ENCODE data around the gene HOMER3. TPM values are rescaled to one million over a fixed set of nuclear protein-coding genes. Genes with fewer than 3 reads are reported as not detected.
"Not testable (repeated sequence)": the region's sequence is repeated elsewhere in the genome, so short reads cannot be mapped to it uniquely, and the experiment has no call there.

The HOMER3 gene
- total and polyA plus RNA-seq, 2 donors: 10.1 to 34.0 TPM

DNA sequence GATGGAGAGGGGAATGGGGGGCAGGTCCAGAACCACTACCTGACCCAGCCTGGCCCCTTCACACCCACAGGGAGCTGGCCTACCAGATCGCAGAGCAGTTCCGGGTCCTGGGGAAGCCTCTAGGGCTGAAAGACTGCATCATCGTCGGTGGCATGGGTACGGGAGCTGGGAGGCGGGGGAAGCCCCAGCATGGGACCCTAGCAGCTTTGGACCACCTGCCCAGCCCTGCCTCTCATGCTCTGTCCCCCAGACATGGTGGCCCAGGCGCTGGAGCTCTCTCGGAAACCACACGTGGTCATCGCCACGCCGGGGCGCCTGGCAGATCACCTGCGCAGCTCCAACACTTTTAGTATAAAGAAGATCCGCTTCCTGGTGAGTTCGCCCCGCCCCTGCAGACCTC lies 19.4 kb downstream of the HOMER3 start:
- no peak overlapping the region for H3K27ac ChIP-seq (ENCODE audit: low read depth in 1 of 2, low read length in 1 of 2)
- H3K4me3 ChIP-seq (ENCODE audit: low read length in 2 of 2): no peak overlapping the region
- no peak for DNase-seq (ENCODE audit: low read depth in 6 of 9, low spot score in 9 of 9)
- peaks cover 15 to 24% of the 10 kb centered on the region in 2 donors for H3K4me1 ChIP-seq (ENCODE audit: control insufficient read depth in 2 of 2, insufficient read depth in 2 of 2, low read length in 2 of 2)
- WGBS: 99% methylated on average over 17 of the region's 17 CpGs
- no peaks in the 10 kb centered on the region for H3K9me3 ChIP-seq (ENCODE audit: control insufficient read depth in 2 of 2, insufficient read depth in 1 of 2, low read length in 1 of 2)
- H3K27me3 ChIP-seq (ENCODE audit: control insufficient read depth in 2 of 2, insufficient read depth in 1 of 2, low read length in 1 of 2): no peaks in the 10 kb centered on the region
- peaks cover 48 to 52% of the 10 kb centered on the region in 2 donors for H3K36me3 ChIP-seq (ENCODE audit: control insufficient read depth in 2 of 2, insufficient read depth in 2 of 2, low read length in 1 of 2)

DNA sequence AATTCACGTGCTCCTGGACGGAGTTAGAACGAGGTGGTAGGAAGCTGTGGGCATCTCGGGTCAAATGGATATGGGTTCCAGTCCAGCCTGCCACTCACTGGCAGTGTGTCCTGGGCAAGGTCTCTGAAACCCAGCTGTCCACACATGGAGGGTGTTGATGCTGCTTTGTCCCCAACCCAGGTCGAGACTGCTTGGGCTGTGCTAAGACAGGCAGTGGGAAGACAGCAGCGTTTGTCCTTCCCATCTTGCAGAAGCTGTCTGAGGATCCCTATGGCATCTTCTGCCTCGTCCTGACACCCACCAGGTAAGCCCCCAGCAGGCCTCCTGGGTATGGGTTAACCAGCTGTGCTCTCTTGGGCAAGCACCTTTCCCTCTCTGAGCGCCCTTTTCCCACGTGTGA lies 20.6 kb downstream of the HOMER3 start:
- 80% methylated on average over 9 of the region's 9 CpGs for WGBS
- H3K27ac ChIP-seq (ENCODE audit: low read depth in 1 of 2, low read length in 1 of 2): no peak overlapping the region
- peak overlapping the region; percentile 74 to 93 for H3K4me3 ChIP-seq (ENCODE audit: low read length in 2 of 2)
- DNase-seq (ENCODE audit: low read depth in 6 of 9, low spot score in 9 of 9): no peak
- H3K36me3 ChIP-seq (ENCODE audit: control insufficient read depth in 2 of 2, insufficient read depth in 2 of 2, low read length in 1 of 2): peaks cover 44% of the 10 kb centered on the region in 2 donors
- no peaks in the 10 kb centered on the region for H3K27me3 ChIP-seq (ENCODE audit: control insufficient read depth in 2 of 2, insufficient read depth in 1 of 2, low read length in 1 of 2)
- H3K4me1 ChIP-seq (ENCODE audit: control insufficient read depth in 2 of 2, insufficient read depth in 2 of 2, low read length in 2 of 2): peaks cover 15 to 26% of the 10 kb centered on the region in 2 donors
- no peaks in the 10 kb centered on the region for H3K9me3 ChIP-seq (ENCODE audit: control insufficient read depth in 2 of 2, insufficient read depth in 1 of 2, low read length in 1 of 2)

DNA sequence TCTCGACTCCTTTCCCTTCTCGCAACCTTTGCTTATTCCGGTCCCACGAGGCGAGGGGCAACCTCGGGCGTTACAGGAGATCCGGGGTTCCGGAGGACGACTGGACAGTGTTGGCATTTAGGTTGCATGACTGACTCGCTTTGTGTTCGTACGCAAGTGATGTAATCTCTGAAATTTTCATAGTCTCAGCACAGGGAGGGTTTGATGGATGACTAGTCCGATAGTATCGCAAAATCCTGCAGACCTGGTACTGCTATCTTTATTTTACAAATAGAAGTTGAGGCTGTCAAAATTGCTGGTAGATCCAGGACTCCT lies 21.2 kb downstream of the HOMER3 start:
- Histone ChIP-seq H3K27ac (ENCODE audit: low read depth in 1 of 2, low read length in 1 of 2) (peak overlapping the region; percentile 15 to 79), H3K36me3 (ENCODE audit: control insufficient read depth in 2 of 2, insufficient read depth in 2 of 2, low read length in 1 of 2) (peaks cover 44 to 47% of the 10 kb centered on the region in 2 donors), H3K27me3 (ENCODE audit: control insufficient read depth in 2 of 2, insufficient read depth in 1 of 2, low read length in 1 of 2) (no peaks in the 10 kb centered on the region), H3K9me3 (ENCODE audit: control insufficient read depth in 2 of 2, insufficient read depth in 1 of 2, low read length in 1 of 2) (no peaks in the 10 kb centered on the region), H3K4me3 (ENCODE audit: low read length in 2 of 2) (peak overlapping the region; percentile 74 to 93), H3K4me1 (ENCODE audit: control insufficient read depth in 2 of 2, insufficient read depth in 2 of 2, low read length in 2 of 2) (peaks cover 15 to 26% of the 10 kb centered on the region in 2 donors)
- under 1% methylated on average over 15 of the region's 15 CpGs for WGBS
- no peak for DNase-seq (ENCODE audit: low read depth in 6 of 9, low spot score in 9 of 9)

DNA sequence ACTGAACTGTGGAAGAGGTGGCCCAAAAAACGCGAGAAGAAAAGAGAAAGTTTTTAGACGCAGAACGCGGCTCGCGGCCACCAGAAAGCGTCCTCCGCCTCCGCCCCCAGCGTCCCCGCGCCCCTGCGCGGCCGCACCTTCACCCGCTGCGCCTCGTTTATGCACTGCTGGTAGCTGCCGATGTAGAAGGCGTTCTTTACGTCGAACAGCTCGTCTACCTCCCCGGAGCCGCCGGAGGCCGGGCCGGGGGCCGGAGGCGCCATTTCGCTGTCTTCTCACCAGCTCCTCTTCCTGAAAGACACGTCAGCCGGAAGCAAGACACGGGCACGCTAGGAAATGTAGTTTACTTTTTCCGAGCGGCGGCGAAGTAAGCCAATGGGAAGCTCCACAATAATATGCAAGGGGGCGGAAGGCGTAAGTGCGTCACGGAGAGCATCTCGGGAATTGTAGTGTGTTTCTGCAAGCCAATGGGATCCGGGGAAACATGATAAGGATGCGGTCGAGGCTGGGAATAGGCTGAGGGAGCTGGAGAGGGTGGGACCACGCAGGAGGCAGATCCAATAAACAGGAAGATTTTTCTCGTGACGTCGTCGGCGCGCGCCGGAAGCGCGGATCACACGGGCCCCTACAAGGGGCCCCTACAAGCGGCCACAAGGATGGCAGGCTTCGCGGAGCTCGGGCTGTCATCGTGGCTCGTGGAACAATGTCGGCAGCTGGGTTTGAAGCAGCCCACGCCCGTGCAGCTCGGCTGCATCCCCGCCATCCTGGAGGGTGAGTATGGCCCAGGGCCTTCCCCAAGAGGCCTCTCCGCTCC lies 21.7 kb downstream of the HOMER3 start, which contains the start of the genes COPE and DDX49:
TSS of gene COPE (minus strand) at position 302 of the 814 bp plus-strand sequence. CDS start at position 263, 39 bp downstream.
TSS of gene DDX49 (plus strand) at position 630 of the 814 bp plus-strand sequence. CDS start at position 657, 27 bp downstream.
- peak within 1 kb of the TSS; percentile 74 to 93 for H3K4me3 ChIP-seq (ENCODE audit: low read length in 2 of 2)
- H3K36me3 ChIP-seq (ENCODE audit: control insufficient read depth in 2 of 2, insufficient read depth in 2 of 2, low read length in 1 of 2): peaks cover 38 to 47% of the 10 kb centered on the region in 2 donors
- H3K9me3 ChIP-seq (ENCODE audit: control insufficient read depth in 2 of 2, insufficient read depth in 1 of 2, low read length in 1 of 2): no peaks in the 10 kb centered on the region
- peak; percentile 98 to 100 (median 99) for DNase-seq (ENCODE audit: low read depth in 6 of 9, low spot score in 9 of 9)
- peaks cover 15 to 26% of the 10 kb centered on the region in 2 donors for H3K4me1 ChIP-seq (ENCODE audit: control insufficient read depth in 2 of 2, insufficient read depth in 2 of 2, low read length in 2 of 2)
- WGBS: under 1% methylated on average over 72 of the region's 72 CpGs
- H3K27me3 ChIP-seq (ENCODE audit: control insufficient read depth in 2 of 2, insufficient read depth in 1 of 2, low read length in 1 of 2): no peaks in the 10 kb centered on the region
- peak within 1 kb of the TSS; percentile 88 to 89 for H3K27ac ChIP-seq (ENCODE audit: low read depth in 1 of 2, low read length in 1 of 2)

DNA sequence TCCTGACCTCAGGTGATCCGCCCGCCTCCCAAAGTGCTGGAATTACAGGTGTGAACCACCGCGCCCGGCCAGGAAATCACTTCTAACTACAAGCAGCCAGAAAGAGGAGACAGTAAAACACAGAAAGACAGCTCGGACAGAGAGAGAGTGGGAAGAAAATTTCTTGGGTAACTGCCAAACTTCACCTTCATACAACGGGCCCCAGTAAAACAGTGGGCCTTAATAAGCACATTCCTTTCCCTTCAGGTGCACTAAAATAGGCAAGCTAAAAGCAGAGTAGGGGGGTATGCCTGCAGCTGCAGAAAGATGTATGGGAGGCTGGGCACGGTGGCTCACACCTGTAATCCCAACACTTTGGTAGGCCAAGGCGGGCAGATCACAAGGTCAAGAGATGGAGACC lies 23.4 kb downstream of the HOMER3 start:
- Histone ChIP-seq H3K4me1 (ENCODE audit: control insufficient read depth in 2 of 2, insufficient read depth in 2 of 2, low read length in 2 of 2) (peaks cover 15 to 26% of the 10 kb centered on the region in 2 donors), H3K36me3 (ENCODE audit: control insufficient read depth in 2 of 2, insufficient read depth in 2 of 2, low read length in 1 of 2) (peaks cover 36 to 46% of the 10 kb centered on the region in 2 donors)
- H3K9me3 ChIP-seq (ENCODE audit: control insufficient read depth in 2 of 2, insufficient read depth in 1 of 2, low read length in 1 of 2); H3K4me3 ChIP-seq (ENCODE audit: low read length in 2 of 2); DNase-seq (ENCODE audit: low read depth in 6 of 9, low spot score in 9 of 9); H3K27ac ChIP-seq (ENCODE audit: low read depth in 1 of 2, low read length in 1 of 2); H3K27me3 ChIP-seq (ENCODE audit: control insufficient read depth in 2 of 2, insufficient read depth in 1 of 2, low read length in 1 of 2): not testable (repeated sequence)
- WGBS: 96% methylated on average over 9 of the region's 9 CpGs

DNA sequence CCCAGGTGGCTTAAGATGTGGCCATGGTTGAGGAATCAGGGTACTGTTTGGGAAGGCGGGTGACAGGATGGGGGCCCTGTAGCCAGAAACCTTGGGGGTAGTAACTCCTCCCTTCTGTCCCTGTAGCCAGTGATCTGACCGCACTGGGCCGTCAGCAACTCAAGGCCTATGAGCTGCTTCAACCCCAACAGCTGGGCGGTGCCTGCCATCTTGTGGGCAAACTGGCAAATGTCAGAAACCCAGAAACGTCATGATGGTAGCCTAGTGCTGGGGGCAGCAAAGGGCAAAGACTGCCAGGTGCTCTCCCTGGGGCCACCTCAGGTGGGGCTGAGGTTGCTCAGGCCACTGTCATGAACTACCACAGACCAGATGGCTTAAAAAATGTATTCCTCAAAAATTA lies 25.4 kb downstream of the HOMER3 start:
- Histone ChIP-seq H3K4me3 (ENCODE audit: low read length in 2 of 2) (no peak overlapping the region), H3K27ac (ENCODE audit: low read depth in 1 of 2, low read length in 1 of 2) (no peak overlapping the region), H3K4me1 (ENCODE audit: control insufficient read depth in 2 of 2, insufficient read depth in 2 of 2, low read length in 2 of 2) (peaks cover 15 to 25% of the 10 kb centered on the region in 2 donors), H3K9me3 (ENCODE audit: control insufficient read depth in 2 of 2, insufficient read depth in 1 of 2, low read length in 1 of 2) (no peaks in the 10 kb centered on the region), H3K36me3 (ENCODE audit: control insufficient read depth in 2 of 2, insufficient read depth in 2 of 2, low read length in 1 of 2) (peaks cover 35 to 46% of the 10 kb centered on the region in 2 donors), H3K27me3 (ENCODE audit: control insufficient read depth in 2 of 2, insufficient read depth in 1 of 2, low read length in 1 of 2) (no peaks in the 10 kb centered on the region)
- 77% methylated on average over 5 of the region's 5 CpGs for WGBS
- DNase-seq (ENCODE audit: low read depth in 6 of 9, low spot score in 9 of 9): peak in 4 of 9 donors; percentile 8 to 48 (median 26)

DNA sequence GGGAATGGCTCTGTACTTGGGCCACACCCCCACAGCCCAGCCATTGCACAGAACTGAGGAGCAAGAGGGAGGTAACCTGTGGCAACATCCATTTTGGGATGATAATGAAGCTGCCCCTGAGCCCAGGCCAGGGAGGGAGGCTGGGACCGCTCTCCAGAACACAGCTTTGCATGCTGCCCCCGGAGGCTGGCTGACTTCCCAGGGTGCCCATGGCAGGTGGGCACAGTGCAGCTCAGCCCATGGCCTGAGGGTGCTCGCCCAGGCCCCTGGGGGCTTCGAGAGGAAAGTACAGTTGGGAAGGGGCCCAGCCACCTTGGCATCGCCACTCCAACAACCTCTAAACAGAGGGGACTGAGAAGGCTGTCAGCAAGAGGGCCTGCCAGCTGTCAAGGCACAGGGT lies 27.6 kb downstream of the HOMER3 start:
- no peak for DNase-seq (ENCODE audit: low read depth in 6 of 9, low spot score in 9 of 9)
- H3K36me3 ChIP-seq (ENCODE audit: control insufficient read depth in 2 of 2, insufficient read depth in 2 of 2, low read length in 1 of 2): peaks cover 49 to 63% of the 10 kb centered on the region in 2 donors
- no peaks in the 10 kb centered on the region for H3K27me3 ChIP-seq (ENCODE audit: control insufficient read depth in 2 of 2, insufficient read depth in 1 of 2, low read length in 1 of 2)

DNA sequence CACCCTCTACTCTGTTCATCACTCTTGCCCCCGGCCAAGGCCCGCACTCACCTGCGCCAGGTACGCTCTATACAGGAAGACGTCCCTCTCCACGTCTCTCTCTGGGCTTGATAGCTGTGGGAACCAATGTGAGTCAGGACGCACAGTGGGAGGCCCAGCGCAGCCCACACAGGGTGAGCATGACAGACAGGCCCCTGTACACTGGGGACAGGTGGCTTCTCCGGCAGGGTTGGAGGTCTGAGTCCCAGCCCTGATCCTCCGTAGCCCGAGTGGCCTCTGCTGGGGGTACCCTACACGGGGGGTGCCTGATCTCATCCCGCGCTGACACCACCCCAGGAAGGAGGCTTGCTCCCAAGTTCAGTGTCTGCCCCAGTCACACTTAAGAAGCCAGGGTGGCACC lies 28.1 kb downstream of the HOMER3 start:
- Histone ChIP-seq H3K9me3 (ENCODE audit: control insufficient read depth in 2 of 2, insufficient read depth in 1 of 2, low read length in 1 of 2) (no peaks in the 10 kb centered on the region), H3K4me3 (ENCODE audit: low read length in 2 of 2) (no peak overlapping the region), H3K36me3 (ENCODE audit: control insufficient read depth in 2 of 2, insufficient read depth in 2 of 2, low read length in 1 of 2) (peaks cover 52 to 64% of the 10 kb centered on the region in 2 donors), H3K4me1 (ENCODE audit: control insufficient read depth in 2 of 2, insufficient read depth in 2 of 2, low read length in 2 of 2) (peaks cover 2 to 8% of the 10 kb centered on the region in 2 donors), H3K27ac (ENCODE audit: low read depth in 1 of 2, low read length in 1 of 2) (no peak overlapping the region), H3K27me3 (ENCODE audit: control insufficient read depth in 2 of 2, insufficient read depth in 1 of 2, low read length in 1 of 2) (no peaks in the 10 kb centered on the region)
- DNase-seq (ENCODE audit: low read depth in 6 of 9, low spot score in 9 of 9): no peak
- 97% methylated on average over 14 of the region's 14 CpGs for WGBS

More for the DNA sequence above, 27.6 kb downstream of the HOMER3 start:
- no peaks in the 10 kb centered on the region for H3K9me3 ChIP-seq (ENCODE audit: control insufficient read depth in 2 of 2, insufficient read depth in 1 of 2, low read length in 1 of 2)
- 97% methylated on average over 5 of the region's 5 CpGs for WGBS
- H3K4me1 ChIP-seq (ENCODE audit: control insufficient read depth in 2 of 2, insufficient read depth in 2 of 2, low read length in 2 of 2): peaks cover 7 to 13% of the 10 kb centered on the region in 2 donors
- no peak overlapping the region for H3K4me3 ChIP-seq (ENCODE audit: low read length in 2 of 2)
- H3K27ac ChIP-seq (ENCODE audit: low read depth in 1 of 2, low read length in 1 of 2): no peak overlapping the region

DNA sequence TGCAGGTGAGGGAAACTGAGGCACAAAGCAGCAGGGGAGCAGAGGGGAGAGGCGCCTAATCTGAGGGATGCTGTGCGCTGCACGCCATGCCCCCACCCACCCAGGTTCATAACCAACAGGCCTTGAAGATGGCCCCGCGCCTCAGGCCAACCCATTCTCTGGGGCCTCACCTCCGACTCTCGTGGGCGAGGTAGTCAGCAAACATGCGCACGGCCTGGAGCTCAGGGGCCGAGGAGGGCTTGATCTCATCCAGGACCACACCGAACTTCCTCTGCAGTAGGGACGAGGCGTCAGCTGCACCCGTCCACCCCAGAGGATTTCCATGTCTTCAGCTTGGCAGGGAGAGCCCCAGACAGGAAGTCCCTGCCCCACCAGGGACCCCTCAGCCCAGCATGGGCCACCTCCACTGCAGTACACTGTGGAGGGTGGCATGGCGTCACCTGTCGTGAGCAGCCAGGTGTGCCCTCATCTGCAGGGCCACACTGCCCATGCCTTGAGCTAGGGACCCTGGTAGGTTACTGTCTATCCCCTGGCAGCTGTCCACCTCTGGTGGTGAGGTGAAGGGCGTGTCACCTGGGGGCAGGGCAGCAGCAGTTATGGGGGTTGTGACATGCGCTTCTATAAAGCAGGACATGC lies 30.1 kb downstream of the HOMER3 start:
- DNase-seq (ENCODE audit: low read depth in 6 of 9, low spot score in 9 of 9): no peak
- Histone ChIP-seq H3K36me3 (ENCODE audit: control insufficient read depth in 2 of 2, insufficient read depth in 2 of 2, low read length in 1 of 2) (peaks cover 72 to 84% of the 10 kb centered on the region in 2 donors), H3K27ac (ENCODE audit: low read depth in 1 of 2, low read length in 1 of 2) (no peak overlapping the region), H3K4me3 (ENCODE audit: low read length in 2 of 2) (no peak overlapping the region), H3K4me1 (ENCODE audit: control insufficient read depth in 2 of 2, insufficient read depth in 2 of 2, low read length in 2 of 2) (peaks cover 0 to 7% of the 10 kb centered on the region in 2 donors), H3K27me3 (ENCODE audit: control insufficient read depth in 2 of 2, insufficient read depth in 1 of 2, low read length in 1 of 2) (no peaks in the 10 kb centered on the region), H3K9me3 (ENCODE audit: control insufficient read depth in 2 of 2, insufficient read depth in 1 of 2, low read length in 1 of 2) (no peaks in the 10 kb centered on the region)
- 98% methylated on average over 19 of the region's 19 CpGs for WGBS

All from thymus (tissue), 11 donors.